K562 (cell line): ENCODE results near the gene CERS1. TPM values are rescaled to one million over a fixed set of nuclear protein-coding genes. Genes with fewer than 3 reads are reported as not detected.

Experiments used
- BRD9 ChIP-seq: fragments of 450-650 bp; IDR thresholded peaks from 2 replicates; pipeline ENCODE4 v1.6.1; 2018; ENCODE audit warnings: low read depth; ENCODE audit not compliant: partially characterized antibody
- CBFA2T2 ChIP-seq: fragments of 450-650 bp; conservative IDR thresholded peaks from 2 replicates; pipeline ENCODE4 v1.6.1; 2017; ENCODE audit warnings: mild to moderate bottlenecking
- CBX3 ChIP-seq, 2 experiments: IDR thresholded peaks; 1 replicate in 1 of 2; 2 replicates in 1 of 2; pipeline ENCODE4 v1.6.1; 2012; ENCODE audit warnings: inconsistent platforms in 2 of 2, low read length in 2 of 2, borderline replicate concordance in 1 of 2, control low read depth in 1 of 2
- E2F4 ChIP-seq: sonication (generic); formaldehyde crosslinking; IDR thresholded peaks from 2 replicates; pipeline ENCODE4 v1.8.0; 2022; ENCODE audit warnings: mild to moderate bottlenecking, low read depth, missing genetic modification reagents
- FOXA1 ChIP-seq: fragments of 450-650 bp; IDR thresholded peaks from 2 replicates; pipeline ENCODE4 v1.6.1; 2016; ENCODE audit warnings: mild to moderate bottlenecking, borderline replicate concordance
- FOXJ2 ChIP-seq: fragments of 200-800 bp; sonication (Bioruptor generic); IDR thresholded peaks from 2 replicates; pipeline ENCODE4 v1.6.1; 2016; ENCODE audit warnings: missing genetic modification characterization, missing compliant biosample characterization
- FOXK1 ChIP-seq: sonication (generic); formaldehyde crosslinking; IDR thresholded peaks from 2 replicates; pipeline ENCODE4 v1.8.0; 2022; ENCODE audit warnings: missing genetic modification reagents, mild to moderate bottlenecking, borderline replicate concordance
- HCFC1 ChIP-seq: IDR thresholded peaks from 2 replicates; pipeline ENCODE4 v1.6.1; 2012; ENCODE audit warnings: low read depth, low read length, improper control_type of control experiment
- HDGF ChIP-seq: fragments of 450-650 bp; IDR thresholded peaks from 2 replicates; pipeline ENCODE4 v1.6.1; 2016
- KDM5B ChIP-seq: fragments of 200-600 bp; sonication (generic); IDR thresholded peaks from 2 replicates; pipeline ENCODE4 v1.6.1; 2012; ENCODE audit warnings: low read depth, mild to moderate bottlenecking, moderate library complexity, low read length, control low read depth, inconsistent platforms; ENCODE audit not compliant: insufficient replicate concordance
- PHTF2 ChIP-seq: fragments of 250-450 bp; sonication (Bioruptor Pico); IDR thresholded peaks from 2 replicates; pipeline ENCODE4 v1.5.0; 2021; ENCODE audit warnings: mild to moderate bottlenecking
- POLR2A ChIP-seq: fragments of 450-650 bp; conservative IDR thresholded peaks from 2 replicates; pipeline ENCODE4 v1.6.1; 2016
- POLR3A ChIP-seq: IDR thresholded peaks from 2 replicates; pipeline ENCODE4 v1.6.1; 2011; ENCODE audit warnings: borderline replicate concordance, mild to moderate bottlenecking, moderate library complexity; ENCODE audit not compliant: insufficient read length, insufficient read depth; ENCODE audit errors: extremely low read depth
- SIRT6 ChIP-seq: IDR thresholded peaks from one replicate; pipeline ENCODE4 v1.6.1; 2012; ENCODE audit warnings: low read depth, mild to moderate bottlenecking, control low read depth, inconsistent platforms, low read length, moderate library complexity
- SREBF2 ChIP-seq: sonication (generic); formaldehyde crosslinking; IDR thresholded peaks from 2 replicates; pipeline ENCODE4 v1.4.0; 2020; ENCODE audit warnings: mild to moderate bottlenecking, missing genetic modification reagents
- STAT5B ChIP-seq: fragments of 250-450 bp; sonication (Bioruptor Pico); IDR thresholded peaks from 2 replicates; pipeline ENCODE4 v1.8.0; 2021; ENCODE audit warnings: mild to moderate bottlenecking, inconsistent platforms
- TCF7 ChIP-seq: sonication (generic); IDR thresholded peaks from 2 replicates; pipeline ENCODE4 v1.6.1; 2016; ENCODE audit warnings: antibody characterized with exemption, borderline replicate concordance
- ZFP36 ChIP-seq: fragments of 150-350 bp; IDR thresholded peaks from 2 replicates; pipeline ENCODE4 v1.6.1; 2018; ENCODE audit warnings: low read length, low read depth; ENCODE audit not compliant: partially characterized antibody
- ZFPM2 ChIP-seq: fragments of 250-450 bp; sonication (Bioruptor Pico); IDR thresholded peaks from 2 replicates; pipeline ENCODE4 v1.5.1; 2022; ENCODE audit warnings: mild to moderate bottlenecking
- ZKSCAN1 ChIP-seq: fragments of 150-350 bp; IDR thresholded peaks from 2 replicates; pipeline ENCODE4 v1.6.1; 2016; ENCODE audit warnings: low read depth, low read length
- ZNF134 ChIP-seq: fragments of 250-450 bp; sonication (Bioruptor Pico); conservative IDR thresholded peaks from 2 replicates; pipeline ENCODE4 v1.4.0; 2020
- ZNF212 ChIP-seq: fragments of 450-650 bp; formaldehyde crosslinking; IDR thresholded peaks from 2 replicates; pipeline ENCODE4 v1.4.0; 2020; ENCODE audit warnings: mild to moderate bottlenecking
- ZNF232 ChIP-seq: sonication (generic); formaldehyde crosslinking; IDR thresholded peaks from 2 replicates; pipeline ENCODE4 v1.8.0; 2022; ENCODE audit warnings: mild to moderate bottlenecking, missing genetic modification reagents
- ZNF253 ChIP-seq: fragments of 250-450 bp; sonication (Bioruptor Pico); conservative IDR thresholded peaks from 2 replicates; pipeline ENCODE4 v1.6.1; 2021; ENCODE audit warnings: mild to moderate bottlenecking
- ZNF584 ChIP-seq: fragments of 200-800 bp; sonication (Bioruptor generic); IDR thresholded peaks from 2 replicates; pipeline ENCODE4 v1.6.1; 2016; ENCODE audit warnings: low read depth, mild to moderate bottlenecking, missing genetic modification characterization, missing compliant biosample characterization
- ZNF586 ChIP-seq: fragments of 450-650 bp; formaldehyde crosslinking; conservative IDR thresholded peaks from 2 replicates; pipeline ENCODE4 v1.4.0; 2020; ENCODE audit warnings: mild to moderate bottlenecking, moderate library complexity
- polyA plus RNA-seq, 8 experiments: library from polyadenylated mRNA; depleted of rRNA in 4 of 8; stranded (reverse) in 5 of 8; unstranded in 3 of 8; fragments of >200 nt; fragmentation: Nextera tagmentation in 2 of 8; fragmentation: Illumina TruSeq in 1 of 8; extraction: Ambion mirVana in 2 of 8; extraction: Trizol in 1 of 8; gene quantifications; 2 replicates each; pipeline versions ENCODE4 v1.2.1 to v1.2.3, GENCODE V29; 2011 to 2014; ENCODE audit warnings: inconsistent platforms in 1 of 8, missing spikeins in 1 of 8
- total RNA-seq, 7 experiments: library from RNA; depleted of rRNA in 6 of 7; stranded (reverse); fragments of >200 nt in 6 of 7; fragmentation: Illumina TruSeq in 2 of 7; extraction: Trizol in 2 of 7; gene quantifications; 2 replicates each; pipeline versions ENCODE4 v1.2.1 to v1.2.3, GENCODE V29; 2011 to 2021; ENCODE audit warnings: low replicate concordance in 1 of 7
- TF ChIP-seq, protein P1 (sequence below), 2 experiments: IDR thresholded peaks; 2 replicates each; pipeline ENCODE4 v1.6.1; 2011; ENCODE audit warnings: borderline replicate concordance in 1 of 2, control low read depth in 1 of 2, low read depth in 1 of 2, low read length in 1 of 2, mild to moderate bottlenecking in 1 of 2, mixed read lengths in 1 of 2, moderate library complexity in 1 of 2; ENCODE audit not compliant: insufficient read depth in 1 of 2, insufficient read length in 1 of 2, poor library complexity in 1 of 2, severe bottlenecking in 1 of 2; ENCODE audit errors: extremely low read depth in 1 of 2
- TF ChIP-seq, protein P2 (sequence below): conservative IDR thresholded peaks from 2 replicates; pipeline ENCODE4 v1.6.1; 2011; ENCODE audit warnings: low read depth, mild to moderate bottlenecking, low read length; ENCODE audit not compliant: control insufficient read depth

CERS1 gene
- total and polyA plus RNA-seq, 9 of the 15 experiments (the other 6 are each of a cell fraction or from before 2014, with no cell fraction given), result 0.33 to 1.5 (median 0.86) TPM; not detected in 2

GRCh38 chr19:18895038-18895823 lies 727 bp downstream of the CERS1 start (continued):
- TF ChIP-seq ZFPM2 (CRISPR knock-in tag) (no peak), ZNF253 (CRISPR knock-in tag) (no peak), ZNF586 (CRISPR knock-in tag) (no peak), HCFC1 (no peak), POLR2A (no peak), TCF7 (no peak), E2F4 (CRISPR knock-in tag) (no peak), ZNF212 (CRISPR knock-in tag) (no peak), PHTF2 (CRISPR knock-in tag) (no peak), ZNF232 (CRISPR knock-in tag) (no peak), KDM5B (no peak), POLR3A (no peak), FOXK1 (no peak), FOXJ2 (tag) (no peak), CBFA2T2 (no peak), CBX3 (IDR thresholded peaks at IDR 0.05; ENCODE audit: borderline replicate concordance in 1 of 2, low read length in 2 of 2) (no peak; a peak in 1 of 3 replicates), HDGF (no peak), BRD9 (no peak), ZNF584 (no peak), ZNF134 (CRISPR knock-in tag) (no peak), ZKSCAN1 (no peak), SREBF2 (no peak), FOXA1 (no peak), STAT5B (CRISPR knock-in tag) (no peak), SIRT6 (no peak), ZFP36 (no peak)
- TF ChIP-seq, protein P1, sequence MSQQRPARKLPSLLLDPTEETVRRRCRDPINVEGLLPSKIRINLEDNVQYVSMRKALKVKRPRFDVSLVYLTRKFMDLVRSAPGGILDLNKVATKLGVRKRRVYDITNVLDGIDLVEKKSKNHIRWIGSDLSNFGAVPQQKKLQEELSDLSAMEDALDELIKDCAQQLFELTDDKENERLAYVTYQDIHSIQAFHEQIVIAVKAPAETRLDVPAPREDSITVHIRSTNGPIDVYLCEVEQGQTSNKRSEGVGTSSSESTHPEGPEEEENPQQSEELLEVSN (IDR thresholded peaks at IDR 0.05; ENCODE audit: borderline replicate concordance in 1 of 2, extremely low read depth in 1 of 2, insufficient read depth in 1 of 2, insufficient read length in 1 of 2, low read depth in 1 of 2, low read length in 1 of 2, poor library complexity in 1 of 2, severe bottlenecking in 1 of 2), result peak in 1 of 2 experiments; percentile 71
- TF ChIP-seq, protein P2, sequence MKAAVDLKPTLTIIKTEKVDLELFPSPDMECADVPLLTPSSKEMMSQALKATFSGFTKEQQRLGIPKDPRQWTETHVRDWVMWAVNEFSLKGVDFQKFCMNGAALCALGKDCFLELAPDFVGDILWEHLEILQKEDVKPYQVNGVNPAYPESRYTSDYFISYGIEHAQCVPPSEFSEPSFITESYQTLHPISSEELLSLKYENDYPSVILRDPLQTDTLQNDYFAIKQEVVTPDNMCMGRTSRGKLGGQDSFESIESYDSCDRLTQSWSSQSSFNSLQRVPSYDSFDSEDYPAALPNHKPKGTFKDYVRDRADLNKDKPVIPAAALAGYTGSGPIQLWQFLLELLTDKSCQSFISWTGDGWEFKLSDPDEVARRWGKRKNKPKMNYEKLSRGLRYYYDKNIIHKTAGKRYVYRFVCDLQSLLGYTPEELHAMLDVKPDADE, result no peak
